Measurements from ENCODE around the gene AP3B1. TPM values are rescaled to one million over a fixed set of nuclear protein-coding genes. Genes with fewer than 3 reads are reported as not detected.

Gene AP3B1
- polyA plus RNA-seq, 1 of the 3 experiments (the other 2 are of a cell fraction), result 18.0 TPM

DNA sequence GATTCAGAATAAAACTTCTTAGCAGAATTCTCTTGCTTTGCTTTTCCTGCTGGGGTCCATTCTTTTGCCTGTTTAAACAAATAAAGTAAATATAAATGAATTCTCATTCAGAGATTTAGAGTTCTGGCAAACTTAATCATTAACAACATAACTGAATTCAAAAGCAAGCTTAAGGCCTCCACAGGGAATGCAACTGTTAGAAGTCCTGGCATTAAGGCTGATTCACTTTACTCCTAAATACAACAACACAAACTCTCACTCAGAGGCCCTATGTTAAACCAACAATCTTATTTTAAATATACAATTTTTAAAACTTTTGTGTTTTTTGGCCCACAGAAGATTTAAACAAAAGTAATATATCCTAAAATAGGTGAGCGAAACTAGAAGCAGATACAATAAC, 178.3 kb downstream of the AP3B1 start (continued):
- TF ChIP-seq REST (IDR thresholded peaks at IDR 0.05; ENCODE audit: low read depth, low read length), result no peak
- no peak for TF ChIP-seq FOXJ3 (CRISPR knock-in tag; IDR thresholded peaks at IDR 0.05)
- no peak for TF ChIP-seq GATA2 (CRISPR knock-in tag; IDR thresholded peaks at IDR 0.05)
- no peak for TF ChIP-seq YY1 (IDR thresholded peaks at IDR 0.05; ENCODE audit: low read depth)
- TF ChIP-seq FOXM1 (IDR thresholded peaks at IDR 0.05; ENCODE audit: low read depth), result no peak
- no peak for TF ChIP-seq SMC3 (IDR thresholded peaks at IDR 0.05; ENCODE audit: low read depth, low read length)
- no peak for TF ChIP-seq TEAD4 (IDR thresholded peaks at IDR 0.05; ENCODE audit: borderline replicate concordance, insufficient read depth)
- TF ChIP-seq GABPA (IDR thresholded peaks at IDR 0.05; ENCODE audit: low read depth), result no peak
- TF ChIP-seq, protein P1, sequence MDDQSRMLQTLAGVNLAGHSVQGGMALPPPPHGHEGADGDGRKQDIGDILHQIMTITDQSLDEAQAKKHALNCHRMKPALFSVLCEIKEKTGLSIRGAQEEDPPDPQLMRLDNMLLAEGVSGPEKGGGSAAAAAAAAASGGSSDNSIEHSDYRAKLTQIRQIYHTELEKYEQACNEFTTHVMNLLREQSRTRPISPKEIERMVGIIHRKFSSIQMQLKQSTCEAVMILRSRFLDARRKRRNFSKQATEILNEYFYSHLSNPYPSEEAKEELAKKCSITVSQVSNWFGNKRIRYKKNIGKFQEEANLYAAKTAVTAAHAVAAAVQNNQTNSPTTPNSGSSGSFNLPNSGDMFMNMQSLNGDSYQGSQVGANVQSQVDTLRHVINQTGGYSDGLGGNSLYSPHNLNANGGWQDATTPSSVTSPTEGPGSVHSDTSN (IDR thresholded peaks at IDR 0.05), result no peak

DNA sequence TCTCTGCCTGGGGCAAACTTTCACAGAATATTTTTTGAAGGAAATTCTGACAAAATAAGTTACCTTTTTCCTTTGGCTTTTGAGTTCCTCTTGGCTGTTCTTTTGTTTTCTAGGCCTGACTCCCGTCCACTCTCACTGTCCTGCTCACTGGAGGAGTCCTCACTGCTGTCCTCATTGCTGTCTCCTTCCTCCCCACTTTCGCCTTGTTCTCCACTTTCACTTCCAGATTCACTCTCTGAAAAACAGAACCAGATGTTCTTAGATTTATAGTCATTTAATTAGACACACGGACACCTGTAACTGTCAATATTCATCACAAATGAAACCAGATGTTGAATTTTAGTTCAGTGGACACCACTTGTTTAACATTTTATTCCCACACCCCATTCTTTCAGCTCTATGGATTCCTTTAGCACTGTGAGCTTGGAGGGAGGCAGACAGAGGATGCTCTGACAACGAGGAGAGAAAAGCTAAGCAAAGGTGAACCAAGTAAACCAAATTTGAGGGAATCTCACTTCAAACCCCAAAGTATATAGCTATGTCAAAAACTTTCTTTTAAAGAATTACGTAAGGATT, 180.7 kb downstream of the AP3B1 start:
- H3K9me2 ChIP-seq, result no peaks in the 10 kb centered on the region
- H3K9me3 ChIP-seq, result no peaks in the 10 kb centered on the region
- no peak overlapping the region for H2AFZ ChIP-seq (ENCODE audit: low read depth)
- H3K27ac ChIP-seq (ENCODE audit: low read depth in 2 of 2, low read length in 1 of 2), result no peak overlapping the region
- POLR2A ChIA-PET, result no interaction called here
- peaks cover 42 to 57% of the 10 kb centered on the region in 2 experiments for H3K36me3 ChIP-seq (replicated peaks in 1 of 2; ENCODE audit: control insufficient read depth in 1 of 2, insufficient read depth in 2 of 2, low read length in 1 of 2)
- no peak overlapping the region for H3K4me2 ChIP-seq
- H3F3A ChIP-seq (replicated peaks; ENCODE audit: insufficient read depth), result no peaks in the 10 kb centered on the region
- no peaks in the 10 kb centered on the region for H3K27me3 ChIP-seq (ENCODE audit: insufficient read depth)
- peaks cover 0 to 5% of the 10 kb centered on the region in 2 experiments; a peak in 2 of 4 replicates for H3K4me1 ChIP-seq (ENCODE audit: control insufficient read depth in 1 of 2, insufficient read depth in 2 of 2, low read depth in 1 of 2, low read length in 1 of 2)
- WGBS (ENCODE audit: low lambda C conversion rate), result 86% methylated on average over 5 of the region's 5 CpGs
- no peak overlapping the region for H3K9ac ChIP-seq
- no peak overlapping the region for H3K4me3 ChIP-seq (ENCODE audit: low read depth in 2 of 2, low read length in 1 of 2)
- H3K79me2 ChIP-seq (ENCODE audit: insufficient read depth), result no peaks in the 10 kb centered on the region
- CTCF ChIA-PET, result interaction anchor here (0.8 to 1.3 kb wide), 2 partner anchors 22 to 49 kb away, joined by 3 read pairs; no protein-coding TSS in a partner anchor
- peak; percentile 9 for DNase-seq
- no peaks in the 10 kb centered on the region for H4K20me1 ChIP-seq (ENCODE audit: insufficient read depth)
- TF ChIP-seq USF2 (IDR thresholded peaks at IDR 0.05; ENCODE audit: borderline replicate concordance, low read depth, low read length), result no peak
- TF ChIP-seq MEF2A (IDR thresholded peaks at IDR 0.05; ENCODE audit: borderline replicate concordance, low read depth), result no peak
- no peak for TF ChIP-seq MXI1 (IDR thresholded peaks at IDR 0.05; ENCODE audit: low read depth, low read length)
- no peak for TF ChIP-seq TCF12 (IDR thresholded peaks at IDR 0.05)
- TF ChIP-seq RXRA (IDR thresholded peaks at IDR 0.05; ENCODE audit: borderline replicate concordance, low read depth), result no peak
- no peak for TF ChIP-seq GABPA (IDR thresholded peaks at IDR 0.05; ENCODE audit: low read depth)
- TF ChIP-seq NRF1 (IDR thresholded peaks at IDR 0.05; ENCODE audit: low read depth, low read length), result no peak
- TF ChIP-seq FOXM1 (IDR thresholded peaks at IDR 0.05; ENCODE audit: low read depth), result no peak
- no peak for TF ChIP-seq REST (IDR thresholded peaks at IDR 0.05; ENCODE audit: low read depth, low read length)
- TF ChIP-seq MAX (IDR thresholded peaks at IDR 0.05; ENCODE audit: low read depth), result no peak
- TF ChIP-seq JUND (IDR thresholded peaks at IDR 0.05), result no peak
- TF ChIP-seq ZBTB33 (IDR thresholded peaks at IDR 0.05; ENCODE audit: borderline replicate concordance, low read depth), result no peak
- no peak for TF ChIP-seq FOXJ3 (CRISPR knock-in tag; IDR thresholded peaks at IDR 0.05)
- TF ChIP-seq GATA2 (CRISPR knock-in tag; IDR thresholded peaks at IDR 0.05), result no peak
- no peak for TF ChIP-seq EZH2phosphoT487 (IDR thresholded peaks at IDR 0.05; ENCODE audit: borderline replicate concordance, low read depth)
